K562 (cell line): ENCODE measurements around the gene IFT52. TPM values are rescaled to one million over a fixed set of nuclear protein-coding genes. Genes with fewer than 3 reads are reported as not detected.

Source experiments
- ARID3A ChIP-seq: IDR thresholded peaks from 2 replicates; pipeline ENCODE4 v1.6.1; 2012; ENCODE audit warnings: low read depth, low read length, improper control_type of control experiment, borderline replicate concordance
- ASH1L ChIP-seq: fragments of 450-650 bp; IDR thresholded peaks from 2 replicates; pipeline ENCODE4 v1.6.1; 2018; ENCODE audit warnings: borderline replicate concordance, mild to moderate bottlenecking, low read depth; ENCODE audit not compliant: partially characterized antibody
- CREB5 ChIP-seq: fragments of 250-450 bp; sonication (Bioruptor Pico); IDR thresholded peaks from 2 replicates; pipeline ENCODE4 v1.5.0; 2020; ENCODE audit warnings: mild to moderate bottlenecking
- SMARCA4 ChIP-seq: fragments of 450-650 bp; IDR thresholded peaks from 2 replicates; pipeline ENCODE4 v1.6.1; 2016
- TCF15 ChIP-seq: fragments of 250-450 bp; sonication (Bioruptor Pico); IDR thresholded peaks from 2 replicates; pipeline ENCODE4 v1.8.0; 2022; ENCODE audit warnings: moderate library complexity, mild to moderate bottlenecking, inconsistent platforms
- ZNF395 ChIP-seq: fragments of 200-800 bp; sonication (Bioruptor generic); IDR thresholded peaks from 2 replicates; pipeline ENCODE4 v1.6.1; 2017; ENCODE audit warnings: missing genetic modification characterization, missing compliant biosample characterization
- ZSCAN32 ChIP-seq: fragments of 450-650 bp; formaldehyde crosslinking; IDR thresholded peaks from 2 replicates; pipeline ENCODE4 v1.4.0; 2020; ENCODE audit warnings: mild to moderate bottlenecking, moderate library complexity
- polyA plus RNA-seq, 8 experiments: library from polyadenylated mRNA; depleted of rRNA in 4 of 8; stranded (reverse) in 5 of 8; unstranded in 3 of 8; fragments of >200 nt; fragmentation: Nextera tagmentation in 2 of 8; fragmentation: Illumina TruSeq in 1 of 8; extraction: Ambion mirVana in 2 of 8; extraction: Trizol in 1 of 8; gene quantifications; 2 replicates each; pipeline versions ENCODE4 v1.2.1 to v1.2.3, GENCODE V29; 2011 to 2014; ENCODE audit warnings: inconsistent platforms in 1 of 8, missing spikeins in 1 of 8
- total RNA-seq, 7 experiments: library from RNA; depleted of rRNA in 6 of 7; stranded (reverse); fragments of >200 nt in 6 of 7; fragmentation: Illumina TruSeq in 2 of 7; extraction: Trizol in 2 of 7; gene quantifications; 2 replicates each; pipeline versions ENCODE4 v1.2.1 to v1.2.3, GENCODE V29; 2011 to 2021; ENCODE audit warnings: low replicate concordance in 1 of 7

Gene IFT52
- total and polyA plus RNA-seq, 9 of the 15 experiments (the other 6 are each of a cell fraction or from before 2014, with no cell fraction given) = 11.0 to 31.4 (median 20.4) TPM

- TF ChIP-seq ZNF395 (no peak), ZSCAN32 (CRISPR knock-in tag) (no peak), ARID3A (no peak), CREB5 (CRISPR knock-in tag) (no peak), SMARCA4 (0 out of 2 replicates have a peak, but pooled peaks have one; percentile 25), ASH1L (no peak), TCF15 (CRISPR knock-in tag) (no peak)
Observed at GRCh38 chr20:43658723-43659419, 68.1 kb downstream of the IFT52 start (continued).
